NB4 (cell line): Measurements from ENCODE around the gene TOX3.

Experiments used
- MYC ChIP-seq: IDR thresholded peaks from 2 replicates; pipeline ENCODE4 v1.6.1; 2011; ENCODE audit warnings: low read depth, low read length
- TF ChIP-seq, protein P1 (sequence below): IDR thresholded peaks from one replicate; pipeline ENCODE4 v1.5.1; 2012; ENCODE audit warnings: low read depth, low read length
- TF ChIP-seq, protein P2 (sequence below): IDR thresholded peaks from 2 replicates; pipeline ENCODE4 v1.6.1; 2011; ENCODE audit warnings: low read depth, low read length

DNA sequence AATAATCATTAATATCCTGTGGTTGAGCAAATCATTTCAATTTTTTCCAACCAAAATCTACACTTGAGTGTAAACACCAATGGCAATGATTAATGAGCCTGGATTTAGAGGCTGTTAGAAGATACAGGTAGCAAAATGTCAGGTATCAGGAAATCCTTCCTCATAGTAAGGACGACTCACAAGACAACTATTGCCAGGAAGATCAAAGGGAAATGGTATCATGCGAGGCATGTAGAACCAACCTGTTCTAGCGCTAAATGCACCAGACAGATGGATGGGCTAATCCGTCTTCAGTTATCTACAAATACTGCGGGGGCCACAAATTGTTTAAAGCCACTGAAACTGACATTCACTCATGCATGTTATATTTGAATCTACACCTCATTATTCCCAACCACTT lies 28.1 kb downstream of the TOX3 start:
- TF ChIP-seq MYC: no peak
- TF ChIP-seq, protein P1, sequence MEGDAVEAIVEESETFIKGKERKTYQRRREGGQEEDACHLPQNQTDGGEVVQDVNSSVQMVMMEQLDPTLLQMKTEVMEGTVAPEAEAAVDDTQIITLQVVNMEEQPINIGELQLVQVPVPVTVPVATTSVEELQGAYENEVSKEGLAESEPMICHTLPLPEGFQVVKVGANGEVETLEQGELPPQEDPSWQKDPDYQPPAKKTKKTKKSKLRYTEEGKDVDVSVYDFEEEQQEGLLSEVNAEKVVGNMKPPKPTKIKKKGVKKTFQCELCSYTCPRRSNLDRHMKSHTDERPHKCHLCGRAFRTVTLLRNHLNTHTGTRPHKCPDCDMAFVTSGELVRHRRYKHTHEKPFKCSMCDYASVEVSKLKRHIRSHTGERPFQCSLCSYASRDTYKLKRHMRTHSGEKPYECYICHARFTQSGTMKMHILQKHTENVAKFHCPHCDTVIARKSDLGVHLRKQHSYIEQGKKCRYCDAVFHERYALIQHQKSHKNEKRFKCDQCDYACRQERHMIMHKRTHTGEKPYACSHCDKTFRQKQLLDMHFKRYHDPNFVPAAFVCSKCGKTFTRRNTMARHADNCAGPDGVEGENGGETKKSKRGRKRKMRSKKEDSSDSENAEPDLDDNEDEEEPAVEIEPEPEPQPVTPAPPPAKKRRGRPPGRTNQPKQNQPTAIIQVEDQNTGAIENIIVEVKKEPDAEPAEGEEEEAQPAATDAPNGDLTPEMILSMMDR: no peak
- TF ChIP-seq, protein P2, sequence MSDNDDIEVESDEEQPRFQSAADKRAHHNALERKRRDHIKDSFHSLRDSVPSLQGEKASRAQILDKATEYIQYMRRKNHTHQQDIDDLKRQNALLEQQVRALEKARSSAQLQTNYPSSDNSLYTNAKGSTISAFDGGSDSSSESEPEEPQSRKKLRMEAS: no peak
